Measurements from ENCODE around the gene NDUFA7. TPM values are rescaled to one million over a fixed set of nuclear protein-coding genes. Genes with fewer than 3 reads are reported as not detected.

Gene NDUFA7
- total and polyA plus RNA-seq, 2 donors (not counting 1 experiment from before 2014, with no cell fraction given), result 28.6 to 71.7 TPM

- ChIA-PET CTCF (interaction anchor here (1.0 to 1.4 kb wide), 2 partner anchors 20 to 25 kb away, joined by 3 to 5 read pairs; no protein-coding TSS in a partner anchor), POLR2A (interaction anchor here (1.4 to 1.7 kb wide), 2 partner anchors 9 to 13 kb away, joined by 4 to 5 read pairs; partner anchors contain the start of genes NDUFA7 and RPS28)
- H3K4me2 ChIP-seq (replicated peaks; ENCODE audit: low read depth, low read length, poor library complexity, severe bottlenecking), result peak overlapping the region; percentile 79
- no peaks in the 10 kb centered on the region for H3K79me2 ChIP-seq (ENCODE audit: control insufficient read depth, insufficient read depth, low read length)
- no peak overlapping the region for H2AFZ ChIP-seq (ENCODE audit: insufficient read depth, low read depth, low read length, poor library complexity, severe bottlenecking)
- TF ChIP-seq EZH2 (IDR thresholded peaks at IDR 0.05; ENCODE audit: borderline replicate concordance, insufficient read depth, low read depth, low read length, poor library complexity, severe bottlenecking) (no peak), CTCF (IDR thresholded peaks at IDR 0.05) (no peak)
- DNase-seq, result peak; percentile 19
- H3K4me1 ChIP-seq (ENCODE audit: control insufficient read depth in 2 of 2, insufficient read depth in 2 of 2, low read length in 2 of 2), result peaks cover 5 to 16% of the 10 kb centered on the region in 2 donors
- peaks cover 0 to 37% (median 12%) of the 10 kb centered on the region in 4 experiments for H3K27me3 ChIP-seq (replicated peaks in 1 of 4; ENCODE audit: control extremely low read depth in 1 of 4, control insufficient read depth in 3 of 4, insufficient read depth in 4 of 4, low read length in 3 of 4)
- peak overlapping the region; percentile 34 for H3K4me3 Mint-ChIP-seq
- intact Hi-C loops (cut with micrococcal nuclease), result no loop called here
- ATAC-seq (ENCODE audit: low read depth), result no peak
- peaks cover 6% of the 10 kb centered on the region for H3K4me1 Mint-ChIP-seq
- no peak overlapping the region for H3K27ac ChIP-seq (ENCODE audit: low read length in 2 of 2)
- H3K4me3 ChIP-seq (ENCODE audit: control extremely low read depth in 1 of 5, extremely low read depth in 1 of 5, insufficient read depth in 1 of 5, low read depth in 2 of 5, low read length in 4 of 5), result no peak overlapping the region
- H3K27me3 Mint-ChIP-seq, result peaks cover 19% of the 10 kb centered on the region
- H4K20me1 ChIP-seq (ENCODE audit: control insufficient read depth, insufficient read depth, low read length, poor library complexity, severe bottlenecking), result no peaks in the 10 kb centered on the region
- whole genome bisulfite sequencing (ENCODE audit: insufficient coverage), result 29% methylated on average over 48 of the region's 48 CpGs
- no peaks in the 10 kb centered on the region for H3K9me3 Mint-ChIP-seq (ENCODE audit: insufficient read depth)
- no peak overlapping the region for H3K9ac ChIP-seq (ENCODE audit: low read length)
- H3K36me3 ChIP-seq (replicated peaks in 1 of 2; ENCODE audit: control extremely low read depth in 1 of 2, control insufficient read depth in 1 of 2, extremely low read depth in 1 of 2, insufficient read depth in 2 of 2, low read length in 1 of 2), result no peaks in the 10 kb centered on the region
- no peak overlapping the region for H3K27ac Mint-ChIP-seq
- peaks cover 0 to 10% (median 0%) of the 10 kb centered on the region in 3 donors for H3K9me3 ChIP-seq (ENCODE audit: control extremely low read depth in 1 of 3, control insufficient read depth in 2 of 3, insufficient read depth in 1 of 3, low read length in 2 of 3)
Observed at GRCh38 chr19:8333767-8334457, 12.7 kb upstream of the NDUFA7 start.
